ENCODE measurements around the gene PRPF18.
"Not testable (repeated sequence)": the region's sequence is repeated elsewhere in the genome, so short reads cannot be mapped to it uniquely, and the experiment has no call there.

Gene PRPF18, protein sequence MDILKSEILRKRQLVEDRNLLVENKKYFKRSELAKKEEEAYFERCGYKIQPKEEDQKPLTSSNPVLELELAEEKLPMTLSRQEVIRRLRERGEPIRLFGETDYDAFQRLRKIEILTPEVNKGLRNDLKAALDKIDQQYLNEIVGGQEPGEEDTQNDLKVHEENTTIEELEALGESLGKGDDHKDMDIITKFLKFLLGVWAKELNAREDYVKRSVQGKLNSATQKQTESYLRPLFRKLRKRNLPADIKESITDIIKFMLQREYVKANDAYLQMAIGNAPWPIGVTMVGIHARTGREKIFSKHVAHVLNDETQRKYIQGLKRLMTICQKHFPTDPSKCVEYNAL

DNA sequence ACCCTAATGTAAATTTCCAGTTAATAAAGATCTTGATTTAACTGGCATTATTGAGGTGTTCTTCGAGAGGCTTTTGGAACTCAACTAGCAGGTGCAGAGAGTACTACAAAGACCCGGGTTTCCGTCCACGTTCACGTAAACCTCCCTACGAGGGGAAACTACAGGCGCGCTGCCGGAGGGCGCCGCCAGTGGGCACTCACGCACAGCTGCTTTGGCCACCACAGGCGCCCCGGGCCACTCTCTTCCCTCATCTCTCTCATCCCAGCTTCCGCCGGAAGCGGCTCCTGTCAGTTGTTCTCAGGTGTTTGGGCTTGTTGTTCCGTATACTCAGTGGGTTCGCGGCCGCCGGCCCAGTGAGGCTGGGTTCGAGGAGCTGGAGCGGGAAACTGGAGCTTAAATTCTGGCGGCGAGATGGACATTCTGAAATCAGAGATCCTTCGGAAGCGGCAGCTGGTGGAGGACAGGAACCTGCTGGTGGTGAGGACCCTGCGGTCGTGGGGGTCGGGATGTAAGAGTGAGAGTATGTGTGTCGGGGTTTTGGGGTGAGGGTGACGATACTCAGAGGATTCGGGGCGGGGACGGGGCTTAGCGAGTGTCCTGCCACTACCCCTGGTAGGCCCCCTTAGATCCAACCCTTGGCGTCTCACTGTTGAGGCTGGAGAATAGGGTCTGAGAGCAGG, at the start of gene PRPF18:
Gene PRPF18, plus strand, starts transcription at position 290 of the 680 bp plus-strand sequence. Its CDS starts 122 bp downstream, at position 412.
- Mint-ChIP-seq H3K4me1 (peaks cover 31% of the 10 kb centered on the region), H3K27ac (peak within 1 kb of the TSS; percentile 97), H3K9me3 (no peaks in the 10 kb centered on the region), H3K4me3 (peak within 1 kb of the TSS; percentile 100), H3K36me3 (ENCODE audit: low read depth) (peaks cover 2% of the 10 kb centered on the region), H3K27me3 (peaks cover 17% of the 10 kb centered on the region)
- DNase-seq (peak; percentile 95), ATAC-seq (peak; percentile 100)

DNA sequence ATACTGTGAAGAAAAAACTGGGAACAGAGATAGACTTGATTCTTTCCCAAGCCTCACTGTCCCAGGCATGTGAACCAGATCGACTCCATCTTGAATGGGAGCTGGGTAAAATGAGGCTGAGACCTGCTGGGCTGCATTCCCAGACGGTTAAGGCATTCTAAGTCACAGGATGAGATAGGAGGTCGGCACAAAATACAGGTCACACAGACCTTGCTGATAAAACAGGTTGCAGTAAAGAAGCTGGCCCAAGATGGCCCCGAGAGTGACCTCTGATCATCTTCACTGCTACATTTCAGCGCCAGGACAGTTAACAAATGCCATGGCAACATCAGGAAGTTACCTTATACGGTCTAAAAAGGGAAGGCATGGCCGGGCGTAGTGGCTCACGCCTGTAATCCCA, 48.8 kb upstream of the PRPF18 start:
- H3K27ac Mint-ChIP-seq; H3K9me3 Mint-ChIP-seq; H3K4me3 Mint-ChIP-seq; ATAC-seq; DNase-seq; H3K4me1 Mint-ChIP-seq; H3K36me3 Mint-ChIP-seq (ENCODE audit: low read depth): not testable (repeated sequence)
- peaks cover 42% of the 10 kb centered on the region for H3K27me3 Mint-ChIP-seq

DNA sequence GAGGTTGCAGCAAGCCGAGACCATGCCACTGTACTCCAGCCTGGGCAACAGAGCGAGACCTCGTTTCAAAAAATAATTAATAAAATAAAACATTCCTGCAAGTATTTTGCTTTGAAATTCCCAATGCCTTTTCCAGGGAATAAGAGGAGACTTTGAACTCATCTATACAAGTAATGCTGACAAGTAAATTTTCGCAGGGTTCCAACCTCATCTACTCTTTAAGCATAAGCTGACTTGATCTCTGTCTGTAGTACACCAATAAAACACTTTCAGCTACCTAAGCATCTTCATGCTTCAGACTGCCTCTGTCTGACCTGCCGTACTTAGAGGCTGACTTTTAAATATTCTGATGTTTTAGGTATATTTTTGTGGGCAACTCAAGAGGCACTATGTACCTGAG, 44.2 kb upstream of the PRPF18 start:
- no peaks in the 10 kb centered on the region for H3K9me3 Mint-ChIP-seq
- DNase-seq, result no peak
- peaks cover 46% of the 10 kb centered on the region for H3K27me3 Mint-ChIP-seq
- no peak overlapping the region for H3K4me3 Mint-ChIP-seq
- no peak overlapping the region for H3K27ac Mint-ChIP-seq
- H3K36me3 Mint-ChIP-seq (ENCODE audit: low read depth), result no peaks in the 10 kb centered on the region
- no peaks in the 10 kb centered on the region for H3K4me1 Mint-ChIP-seq
- ATAC-seq, result no peak

DNA sequence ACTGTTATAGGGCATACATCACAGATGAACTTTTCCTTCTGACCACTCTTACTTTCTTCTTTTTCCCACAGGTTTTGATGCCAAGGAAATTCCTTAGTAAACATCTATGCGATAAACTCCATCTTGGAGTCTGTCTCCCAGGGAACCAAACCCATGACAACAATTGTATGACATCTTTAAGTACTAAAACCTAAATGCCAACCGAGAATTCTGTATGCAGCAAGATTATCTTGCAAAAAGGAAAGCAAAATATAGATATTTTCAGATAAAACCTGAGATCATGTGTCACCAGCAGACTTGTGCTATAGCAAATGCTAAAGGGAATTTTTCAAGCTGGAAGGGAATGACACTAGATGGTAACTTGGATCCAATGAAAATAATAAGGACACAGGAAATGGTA, 36.0 kb upstream of the PRPF18 start:
- Mint-ChIP-seq H3K9me3 (peaks cover 27% of the 10 kb centered on the region), H3K36me3 (ENCODE audit: low read depth) (peaks cover 5% of the 10 kb centered on the region), H3K27ac (no peak overlapping the region), H3K4me1 (no peaks in the 10 kb centered on the region), H3K4me3 (no peak overlapping the region), H3K27me3 (peaks cover 46% of the 10 kb centered on the region)
- DNase-seq, result no peak
- ATAC-seq, result no peak

DNA sequence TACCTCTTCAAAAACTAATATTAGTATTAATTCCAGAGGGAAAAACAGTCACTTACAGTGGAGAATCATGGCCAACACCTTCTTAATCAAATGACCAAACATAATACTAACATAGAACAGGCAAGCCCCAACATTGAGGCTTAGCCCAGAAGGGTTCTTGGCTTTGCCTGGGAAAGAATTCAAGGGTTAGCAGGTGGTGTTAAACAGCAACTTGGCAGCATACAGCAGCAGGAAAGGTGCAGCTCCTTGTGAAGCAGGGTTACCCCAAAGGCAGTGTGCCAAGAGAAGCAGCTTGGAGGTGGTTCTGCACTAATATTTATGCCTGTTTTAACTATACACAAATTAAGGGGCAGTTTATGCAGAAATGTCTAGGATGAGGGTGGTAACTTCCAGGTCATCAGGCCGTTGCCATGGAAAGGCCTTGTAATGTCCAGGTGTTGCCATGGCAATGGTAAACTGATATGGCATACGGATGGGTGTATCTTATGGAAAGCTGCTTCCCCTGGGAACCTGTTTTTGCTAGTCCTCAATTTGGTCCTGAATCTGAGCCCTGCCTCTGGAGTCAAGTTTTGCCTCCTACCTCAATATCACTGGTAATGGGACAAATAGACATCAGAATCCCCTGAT, 30.8 kb upstream of the PRPF18 start:
- no peak overlapping the region for H3K4me3 Mint-ChIP-seq
- no peak for DNase-seq
- no peaks in the 10 kb centered on the region for H3K36me3 Mint-ChIP-seq (ENCODE audit: low read depth)
- peaks cover 20% of the 10 kb centered on the region for H3K27me3 Mint-ChIP-seq
- ATAC-seq, result no peak
- H3K9me3 Mint-ChIP-seq, result peaks cover 7% of the 10 kb centered on the region
- peaks cover 2% of the 10 kb centered on the region for H3K4me1 Mint-ChIP-seq
- H3K27ac Mint-ChIP-seq, result no peak overlapping the region

DNA sequence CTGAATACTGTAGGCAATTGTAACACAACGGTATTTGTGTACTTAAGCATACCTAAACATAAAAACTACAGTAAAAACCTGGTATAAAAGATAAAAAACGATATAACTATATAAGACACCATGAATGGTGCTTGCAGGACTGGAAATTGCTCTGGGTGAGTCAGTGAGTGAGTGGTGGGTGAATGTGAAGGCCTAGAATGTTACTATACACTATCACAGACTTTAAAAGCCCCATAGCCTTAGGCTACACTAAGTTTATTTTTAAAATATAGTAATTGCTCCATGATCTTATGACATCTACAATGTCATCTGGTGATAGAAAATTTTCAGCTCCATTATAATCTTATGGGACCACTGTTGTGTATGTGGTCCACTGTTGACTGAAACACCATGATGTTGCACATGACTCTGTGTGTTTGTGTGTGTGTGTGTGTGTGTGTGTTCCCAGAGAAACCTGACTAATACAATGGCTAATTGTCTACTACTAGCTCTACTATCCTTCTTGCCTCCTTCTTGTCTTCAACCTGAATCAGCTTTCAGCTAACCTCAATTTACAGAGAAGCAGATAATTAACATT, 27.6 kb upstream of the PRPF18 start:
- DNase-seq, result no peak
- no peaks in the 10 kb centered on the region for H3K9me3 Mint-ChIP-seq
- no peak overlapping the region for H3K27ac Mint-ChIP-seq
- no peaks in the 10 kb centered on the region for H3K36me3 Mint-ChIP-seq (ENCODE audit: low read depth)
- H3K4me3 Mint-ChIP-seq, result no peak overlapping the region
- peaks cover 2% of the 10 kb centered on the region for H3K4me1 Mint-ChIP-seq
- no peak for ATAC-seq
- peaks cover 11% of the 10 kb centered on the region for H3K27me3 Mint-ChIP-seq

DNA sequence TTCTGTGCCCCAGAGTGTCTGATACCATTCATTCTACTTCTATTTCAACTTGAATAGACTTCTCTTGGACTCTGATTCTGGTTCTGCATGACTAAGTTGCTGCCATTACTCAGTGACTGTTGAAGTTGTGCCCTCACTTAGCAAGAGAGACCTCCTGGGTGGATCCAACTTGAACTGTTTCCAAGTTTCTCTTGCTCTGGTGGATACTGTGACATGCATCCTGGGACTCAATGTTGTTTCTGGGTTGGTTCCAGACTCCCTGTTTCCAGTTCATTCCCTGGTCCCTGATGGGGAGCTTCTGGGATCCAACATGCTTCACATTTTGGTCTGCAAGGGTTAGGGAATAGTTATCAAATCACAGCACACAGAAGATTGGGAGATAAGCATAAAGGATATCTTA, 26.2 kb upstream of the PRPF18 start:
- Mint-ChIP-seq H3K27me3 (peaks cover 13% of the 10 kb centered on the region), H3K27ac (no peak overlapping the region), H3K4me3 (no peak overlapping the region), H3K36me3 (ENCODE audit: low read depth) (no peaks in the 10 kb centered on the region), H3K9me3 (no peaks in the 10 kb centered on the region), H3K4me1 (peaks cover 2% of the 10 kb centered on the region)
- ATAC-seq (no peak), DNase-seq (no peak)

DNA sequence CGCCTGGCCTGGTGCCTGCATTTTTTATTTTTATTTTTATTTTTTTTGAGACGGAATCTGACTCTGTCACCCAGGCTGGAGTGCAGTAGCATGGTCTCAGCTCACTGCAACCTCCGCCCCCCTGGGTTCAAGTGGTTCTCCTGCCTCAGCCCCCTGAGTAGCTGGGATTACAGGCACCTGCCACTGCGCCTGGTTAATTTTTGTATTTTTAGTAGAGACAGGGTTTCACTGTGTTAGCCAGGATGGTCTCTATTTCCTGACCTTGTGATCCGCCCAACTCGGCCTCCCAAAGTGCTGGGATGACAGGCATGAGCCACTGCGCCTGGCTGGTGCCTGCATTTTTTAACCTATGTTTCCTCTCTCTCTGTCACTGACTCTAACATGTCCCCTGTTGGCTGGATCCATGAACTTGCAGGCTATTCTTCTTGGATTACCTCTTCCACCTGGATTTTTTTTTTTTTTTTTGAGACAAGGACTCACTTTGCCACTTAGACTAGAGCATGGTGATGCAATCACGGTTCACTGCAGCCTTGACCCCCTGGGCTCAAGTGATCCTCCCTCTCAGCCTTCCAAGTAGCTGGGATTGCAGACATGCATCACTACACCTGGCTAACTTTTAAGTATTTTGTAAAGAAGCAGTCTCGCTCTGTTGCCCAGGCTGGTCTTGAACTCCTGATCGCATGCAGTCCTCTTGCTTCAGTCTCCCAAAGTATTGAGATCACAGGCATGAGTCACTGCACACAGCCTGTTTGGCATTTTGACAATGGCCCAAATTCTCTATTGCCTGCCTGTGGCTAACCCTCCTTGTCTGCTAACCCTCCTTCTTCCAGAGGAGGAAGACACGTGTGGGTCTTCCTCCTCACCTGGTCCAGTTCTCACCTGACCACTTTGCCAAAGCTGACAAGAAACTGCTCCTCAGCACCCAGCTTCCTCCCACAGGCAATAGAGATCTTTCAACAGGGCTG, 23.0 kb upstream of the PRPF18 start:
- Mint-ChIP-seq H3K4me1 (no peaks in the 10 kb centered on the region), H3K27me3 (peaks cover 12% of the 10 kb centered on the region), H3K27ac (no peak overlapping the region), H3K4me3 (no peak overlapping the region), H3K36me3 (ENCODE audit: low read depth) (no peaks in the 10 kb centered on the region), H3K9me3 (no peaks in the 10 kb centered on the region)
- no peak for DNase-seq
- no peak for ATAC-seq

DNA sequence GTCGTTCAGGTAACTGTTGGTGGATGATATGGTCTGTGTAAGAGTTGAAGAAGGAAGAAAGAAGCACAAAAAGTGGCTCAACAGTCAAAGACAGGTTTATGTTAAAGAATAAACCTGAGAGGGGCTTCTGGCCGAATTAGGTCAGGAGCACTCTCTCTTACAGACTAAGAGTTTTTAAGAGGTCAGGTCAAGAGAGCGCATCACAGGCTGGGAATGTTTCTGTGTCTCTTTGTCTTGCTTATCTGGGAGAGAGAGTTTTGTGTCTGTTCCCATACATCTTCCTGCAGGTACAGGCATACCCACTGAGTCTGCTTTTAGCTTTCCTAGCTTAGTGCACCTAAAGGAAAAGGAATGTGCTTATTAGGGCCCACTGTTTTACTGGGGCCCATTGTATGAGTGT, 22.2 kb upstream of the PRPF18 start:
- Mint-ChIP-seq H3K36me3 (ENCODE audit: low read depth) (no peaks in the 10 kb centered on the region), H3K27me3 (peaks cover 15% of the 10 kb centered on the region), H3K9me3 (no peaks in the 10 kb centered on the region), H3K4me3 (no peak overlapping the region), H3K27ac (no peak overlapping the region), H3K4me1 (no peaks in the 10 kb centered on the region)
- ATAC-seq (no peak), DNase-seq (no peak)

DNA sequence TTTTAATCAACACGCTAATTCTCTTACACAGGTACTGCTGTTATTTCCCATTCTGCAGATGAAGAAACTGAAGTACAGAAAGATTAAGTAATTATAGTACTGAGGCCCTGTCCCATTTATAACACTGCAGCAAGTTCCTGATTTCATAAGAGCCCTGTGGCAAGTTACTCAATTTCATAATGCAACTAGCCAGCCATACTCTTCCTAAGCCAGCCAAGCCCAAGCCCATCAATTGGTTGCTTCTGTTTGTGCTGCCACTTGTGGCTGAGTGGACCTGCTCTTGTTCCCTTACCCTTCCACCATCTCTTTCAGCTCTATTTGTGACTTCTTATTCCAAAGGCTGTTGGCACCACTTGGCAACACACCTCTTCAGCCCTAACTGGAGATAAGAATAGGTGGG, 19.7 kb upstream of the PRPF18 start:
- ATAC-seq (no peak), DNase-seq (no peak)
- H3K4me3 Mint-ChIP-seq, result no peak overlapping the region
- H3K36me3 Mint-ChIP-seq (ENCODE audit: low read depth), result no peaks in the 10 kb centered on the region
- H3K27ac Mint-ChIP-seq, result no peak overlapping the region
- H3K9me3 Mint-ChIP-seq, result no peaks in the 10 kb centered on the region
- H3K4me1 Mint-ChIP-seq, result no peaks in the 10 kb centered on the region
- H3K27me3 Mint-ChIP-seq, result peaks cover 15% of the 10 kb centered on the region

DNA sequence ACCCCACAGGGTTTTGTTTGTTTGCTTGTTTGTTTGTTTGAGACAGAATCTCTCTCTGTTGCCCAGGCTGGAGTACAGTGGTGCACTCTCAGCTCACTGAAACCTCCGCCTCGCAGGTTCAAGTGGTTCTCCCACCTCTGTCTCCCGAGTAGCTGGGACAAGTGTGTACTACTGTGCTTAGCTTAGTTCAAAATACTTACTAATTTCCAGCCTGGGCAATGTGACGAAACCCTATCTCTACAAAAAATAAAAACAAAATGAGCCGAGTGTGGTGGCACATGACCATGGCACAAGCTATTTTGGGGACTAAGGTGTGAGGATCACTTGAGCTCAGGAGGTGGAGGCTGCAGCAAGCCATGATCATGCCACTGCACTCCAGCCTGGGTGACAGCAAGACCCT, 15.2 kb upstream of the PRPF18 start:
- peaks cover 4% of the 10 kb centered on the region for H3K9me3 Mint-ChIP-seq

DNA sequence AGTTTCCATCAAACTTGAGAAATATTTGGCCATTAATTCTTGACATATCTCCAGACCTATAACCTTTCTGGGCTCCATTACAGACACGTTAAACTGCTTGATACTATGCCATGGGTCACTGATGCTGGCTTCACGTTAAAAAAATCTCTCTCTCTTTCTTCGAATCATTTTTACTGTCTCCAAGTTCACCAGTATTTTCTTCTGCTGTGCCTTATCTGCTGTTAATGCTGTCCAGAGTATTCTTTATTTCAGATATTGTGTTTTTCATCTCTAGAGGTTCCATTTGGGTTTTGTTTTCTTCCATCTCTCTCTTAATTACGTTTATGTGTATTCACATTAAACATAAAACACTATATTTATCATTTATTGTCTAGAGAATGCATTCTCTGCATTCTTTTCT, 12.8 kb upstream of the PRPF18 start:
- ATAC-seq (no peak), DNase-seq (no peak)
- Mint-ChIP-seq H3K4me1 (no peaks in the 10 kb centered on the region), H3K9me3 (peaks cover 4% of the 10 kb centered on the region), H3K4me3 (no peak overlapping the region), H3K36me3 (ENCODE audit: low read depth) (no peaks in the 10 kb centered on the region), H3K27ac (no peak overlapping the region), H3K27me3 (peaks cover 16% of the 10 kb centered on the region)

More for the DNA sequence above, 15.2 kb upstream of the PRPF18 start:
- Mint-ChIP-seq H3K4me1 (no peaks in the 10 kb centered on the region), H3K27ac (no peak overlapping the region), H3K4me3 (no peak overlapping the region), H3K27me3 (peaks cover 17% of the 10 kb centered on the region), H3K36me3 (ENCODE audit: low read depth) (no peaks in the 10 kb centered on the region)
- DNase-seq (no peak), ATAC-seq (no peak)

DNA sequence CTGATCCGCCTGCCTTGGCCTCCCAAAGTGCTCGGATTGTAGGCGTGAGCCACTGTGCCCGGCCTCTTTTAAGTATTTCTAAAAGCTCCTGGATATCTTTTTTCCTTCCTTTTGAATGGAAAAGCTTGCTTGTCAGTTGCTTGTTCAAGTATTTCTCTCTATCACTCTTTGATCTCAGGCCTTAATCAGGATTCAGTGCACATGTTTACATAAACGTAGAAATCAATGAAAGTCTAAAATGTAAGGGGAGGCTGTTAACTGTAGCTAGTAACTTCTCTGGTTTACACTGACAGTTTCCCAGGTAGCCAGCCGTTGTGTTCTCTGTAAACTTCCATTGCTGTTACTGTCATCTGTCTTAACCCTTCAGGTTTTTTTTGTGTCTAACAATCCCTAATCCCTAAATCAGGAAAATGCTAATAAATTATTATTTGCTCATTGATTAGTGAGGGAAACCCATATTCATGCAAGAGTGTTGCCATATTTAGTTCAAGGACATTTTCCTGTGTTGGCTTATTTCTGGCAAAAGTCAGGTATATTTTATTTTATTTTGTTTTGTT, 1.5 kb upstream of the PRPF18 start:
- H3K4me1 Mint-ChIP-seq, result peaks cover 31% of the 10 kb centered on the region
- peaks cover 25% of the 10 kb centered on the region for H3K27me3 Mint-ChIP-seq
- H3K27ac Mint-ChIP-seq, result no peak overlapping the region
- no peak overlapping the region for H3K4me3 Mint-ChIP-seq
- no peaks in the 10 kb centered on the region for H3K9me3 Mint-ChIP-seq
- no peak for ATAC-seq
- H3K36me3 Mint-ChIP-seq (ENCODE audit: low read depth), result peaks cover 2% of the 10 kb centered on the region
- DNase-seq, result no peak

DNA sequence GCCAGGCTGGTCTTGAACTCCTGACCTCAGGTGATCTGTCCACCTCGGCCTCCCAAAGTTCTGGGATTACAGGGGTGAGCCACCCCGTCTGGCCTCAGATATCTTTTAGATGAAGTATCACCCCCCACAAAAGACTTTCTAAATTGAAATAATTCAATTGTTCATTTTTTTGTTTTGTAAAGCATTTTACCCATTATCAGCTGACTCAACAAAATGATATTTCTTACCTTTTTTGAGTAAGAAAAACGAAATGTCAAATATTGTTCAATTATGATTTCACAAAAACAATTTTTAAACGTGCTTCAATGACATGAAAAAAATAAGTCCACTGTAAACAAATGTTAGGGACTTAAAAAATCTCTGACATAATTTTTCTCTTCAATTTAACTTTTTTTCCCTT, 822 bp upstream of the PRPF18 start:
- DNase-seq (no peak), ATAC-seq (no peak)
- peaks cover 19% of the 10 kb centered on the region for H3K27me3 Mint-ChIP-seq
- no peaks in the 10 kb centered on the region for H3K9me3 Mint-ChIP-seq
- H3K4me1 Mint-ChIP-seq, result peaks cover 31% of the 10 kb centered on the region
- H3K36me3 Mint-ChIP-seq (ENCODE audit: low read depth), result peaks cover 2% of the 10 kb centered on the region
- no peak overlapping the region for H3K4me3 Mint-ChIP-seq
- H3K27ac Mint-ChIP-seq, result no peak overlapping the region
